ENCODE results near the gene WBP1. TPM values are rescaled to one million over a fixed set of nuclear protein-coding genes. Genes with fewer than 3 reads are reported as not detected.
"Not testable (repeated sequence)": the region's sequence is repeated elsewhere in the genome, so short reads cannot be mapped to it uniquely, and the experiment has no call there.

WBP1 gene
- total and polyA plus RNA-seq, 4 donors: 38.1 to 149 (median 57.9) TPM

GRCh38 chr2:74482801-74483674, 24.8 kb downstream of the WBP1 start, which contains the start of the genes CCDC142 and TTC31:
CCDC142 (minus strand) TSS chr2:74482998; CDS start chr2:74482837, 161 bp downstream.
TTC31 (plus strand) TSS chr2:74483081; CDS start chr2:74483096, 15 bp downstream.
- intact Hi-C loops (cut with DNase I): loop anchor here (1.0 to 2.0 kb wide), 4 partner anchors 28 to 105 kb away; partner anchors contain the start of genes INO80B (in 2 of the 2), AUP1 (in 1 of the 2) and HTRA2 (in 1 of the 2)
- Histone ChIP-seq H3K4me1 (ENCODE audit: control insufficient read depth in 1 of 2, insufficient read depth in 2 of 2, low read length in 2 of 2) (peaks cover 0 to 3% of the 10 kb centered on the region in 2 donors), H3K27me3 (ENCODE audit: control insufficient read depth in 1 of 2, insufficient read depth in 2 of 2, low read length in 1 of 2) (no peaks in the 10 kb centered on the region), H3K36me3 (ENCODE audit: control insufficient read depth in 1 of 2, insufficient read depth in 2 of 2, low read length in 1 of 2) (no peaks in the 10 kb centered on the region), H3K27ac (ENCODE audit: low read depth in 1 of 2, low read length in 2 of 2) (peak within 1 kb of the TSS in 1 of 2 donors; percentile 53), H3K4me3 (ENCODE audit: low read length in 2 of 2) (peak within 1 kb of the TSS; percentile 50 to 62), H3K9me3 (ENCODE audit: control insufficient read depth, low read length) (no peaks in the 10 kb centered on the region)
- ATAC-seq (ENCODE audit: low FRiP score) (peak; percentile 99), DNase-seq (peak; percentile 97 to 98)
- WGBS, 2 donors: 0 to 1% methylated on average over 50 of the region's 50 CpGs

DNA sequence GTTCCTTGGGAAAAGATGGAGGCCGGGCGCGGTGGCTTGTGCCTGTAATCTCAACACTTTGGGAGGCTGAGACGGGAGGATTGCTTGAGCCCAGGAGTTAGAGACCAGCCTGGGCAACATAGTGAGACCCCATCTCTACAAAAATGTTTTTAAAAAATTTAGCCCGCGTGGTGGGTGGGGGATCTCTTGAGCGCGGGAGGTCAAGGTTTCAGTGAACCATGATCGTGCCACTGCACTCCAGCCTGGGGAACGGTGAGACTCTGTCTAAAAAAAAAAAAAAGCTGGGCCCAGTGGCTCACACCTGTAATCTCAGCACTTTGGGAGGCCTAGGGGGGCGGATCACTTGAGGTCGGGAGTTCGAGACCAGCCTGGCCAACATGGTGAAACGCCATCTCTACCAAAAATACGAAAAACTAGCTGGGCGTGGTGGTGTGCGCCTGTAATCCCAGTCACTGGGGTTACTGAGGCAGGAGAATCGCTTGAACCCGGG, 25.5 kb downstream of the WBP1 start:
- H3K4me1 ChIP-seq (ENCODE audit: control insufficient read depth in 1 of 2, insufficient read depth in 2 of 2, low read length in 2 of 2); H3K27me3 ChIP-seq (ENCODE audit: control insufficient read depth in 1 of 2, insufficient read depth in 2 of 2, low read length in 1 of 2); H3K9me3 ChIP-seq (ENCODE audit: control insufficient read depth, low read length); ATAC-seq (ENCODE audit: low FRiP score); H3K27ac ChIP-seq (ENCODE audit: low read depth in 1 of 2, low read length in 2 of 2); H3K36me3 ChIP-seq (ENCODE audit: control insufficient read depth in 1 of 2, insufficient read depth in 2 of 2, low read length in 1 of 2): not testable (repeated sequence)
- H3K4me3 ChIP-seq (ENCODE audit: low read length in 2 of 2): peak overlapping the region; percentile 7 to 50
- DNase-seq: peak in 1 of 2 donors; percentile 37
- 69 to 76% methylated on average over 19 of the region's 19 CpGs for WGBS, 2 donors
- intact Hi-C loops (cut with DNase I): loop anchor here (1.0 to 2.0 kb wide), 4 partner anchors 29 to 105 kb away; partner anchors contain the start of genes INO80B (in 2 of the 2), AUP1 (in 1 of the 2) and HTRA2 (in 1 of the 2)

DNA sequence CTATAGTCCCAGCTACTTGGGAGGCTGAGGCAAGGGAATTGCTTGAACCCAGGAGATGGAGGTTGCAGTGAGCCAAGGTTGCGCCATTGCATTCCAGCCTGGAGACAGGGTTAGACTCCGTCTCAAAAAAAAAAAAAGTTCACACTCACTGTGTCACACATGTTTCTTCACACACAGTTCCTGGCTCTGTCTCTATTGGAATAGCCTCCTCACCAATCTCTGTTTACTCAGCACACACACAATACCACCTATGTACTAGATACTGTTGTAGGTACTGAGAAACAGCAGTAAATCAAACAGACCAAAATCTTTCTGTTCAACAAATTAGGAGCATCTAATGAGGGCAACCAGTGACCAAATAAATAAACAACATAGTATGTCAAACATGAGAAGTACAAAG, 27.9 kb downstream of the WBP1 start:
- intact Hi-C loops (cut with DNase I): no loop called here
- H3K27me3 ChIP-seq (ENCODE audit: control insufficient read depth in 1 of 2, insufficient read depth in 2 of 2, low read length in 1 of 2): no peaks in the 10 kb centered on the region
- no peak overlapping the region for H3K4me3 ChIP-seq (ENCODE audit: low read length in 2 of 2)
- H3K36me3 ChIP-seq (ENCODE audit: control insufficient read depth in 1 of 2, insufficient read depth in 2 of 2, low read length in 1 of 2): peaks cover 0 to 8% of the 10 kb centered on the region in 2 donors
- ATAC-seq (ENCODE audit: low FRiP score): no peak
- peak in 1 of 2 donors; percentile 19 for DNase-seq
- no peak overlapping the region for H3K27ac ChIP-seq (ENCODE audit: low read depth in 1 of 2, low read length in 2 of 2)
- no peaks in the 10 kb centered on the region for H3K9me3 ChIP-seq (ENCODE audit: control insufficient read depth, low read length)
- WGBS, 2 donors: 92 to 96% methylated on average over 2 of the region's 2 CpGs
- peaks cover 0 to 3% of the 10 kb centered on the region in 2 donors for H3K4me1 ChIP-seq (ENCODE audit: control insufficient read depth in 1 of 2, insufficient read depth in 2 of 2, low read length in 2 of 2)

- H3K4me1 ChIP-seq (ENCODE audit: control insufficient read depth in 1 of 2, insufficient read depth in 2 of 2, low read length in 2 of 2): no peaks in the 10 kb centered on the region
- DNase-seq (peak in 1 of 2 donors; percentile 6), ATAC-seq (ENCODE audit: low FRiP score) (no peak)
- H3K4me3 ChIP-seq (ENCODE audit: low read length in 2 of 2): no peak overlapping the region
- WGBS, 2 donors: 89 to 90% methylated on average over 9 of the region's 9 CpGs
- H3K36me3 ChIP-seq (ENCODE audit: control insufficient read depth in 1 of 2, insufficient read depth in 2 of 2, low read length in 1 of 2): peaks cover 0 to 13% of the 10 kb centered on the region in 2 donors
- intact Hi-C loops (cut with DNase I): no loop called here
- no peaks in the 10 kb centered on the region for H3K27me3 ChIP-seq (ENCODE audit: control insufficient read depth in 1 of 2, insufficient read depth in 2 of 2, low read length in 1 of 2)
- H3K27ac ChIP-seq (ENCODE audit: low read depth in 1 of 2, low read length in 2 of 2): no peak overlapping the region
- H3K9me3 ChIP-seq (ENCODE audit: control insufficient read depth, low read length): no peaks in the 10 kb centered on the region
These were observed 30.6 kb downstream of the WBP1 start for GRCh38 chr2:74488643-74489481.

DNA sequence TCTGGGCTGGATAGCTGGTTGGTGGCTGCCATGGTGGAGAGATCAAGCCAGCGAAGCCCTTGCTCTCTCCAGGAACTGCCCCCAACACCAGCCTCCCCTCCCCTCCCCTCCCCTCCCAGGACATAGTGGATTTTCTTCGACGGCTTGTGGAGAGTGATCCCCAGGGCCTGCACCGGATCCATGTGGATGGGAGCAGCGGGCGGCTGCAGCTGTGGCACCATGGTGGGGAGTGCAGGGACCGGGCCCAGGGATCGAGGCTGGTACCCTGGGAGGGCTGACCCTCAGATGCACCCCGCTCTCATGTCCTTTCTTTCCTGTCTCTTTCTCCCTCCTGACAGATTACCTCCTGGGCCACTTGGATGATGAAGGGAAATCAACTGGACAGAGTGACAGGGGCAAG, 31.7 kb downstream of the WBP1 start:
- no peak for ATAC-seq (ENCODE audit: low FRiP score)
- Histone ChIP-seq H3K36me3 (ENCODE audit: control insufficient read depth in 1 of 2, insufficient read depth in 2 of 2, low read length in 1 of 2) (peaks cover 0 to 13% of the 10 kb centered on the region in 2 donors), H3K4me1 (ENCODE audit: control insufficient read depth in 1 of 2, insufficient read depth in 2 of 2, low read length in 2 of 2) (no peaks in the 10 kb centered on the region), H3K27ac (ENCODE audit: low read depth in 1 of 2, low read length in 2 of 2) (no peak overlapping the region), H3K27me3 (ENCODE audit: control insufficient read depth in 1 of 2, insufficient read depth in 2 of 2, low read length in 1 of 2) (no peaks in the 10 kb centered on the region), H3K9me3 (ENCODE audit: control insufficient read depth, low read length) (no peaks in the 10 kb centered on the region), H3K4me3 (ENCODE audit: low read length in 2 of 2) (no peak overlapping the region)
- intact Hi-C loops (cut with DNase I): no loop called here
- peak in 1 of 2 donors; percentile 11 for DNase-seq
- WGBS, 2 donors: 94 to 96% methylated on average over 9 of the region's 9 CpGs

DNA sequence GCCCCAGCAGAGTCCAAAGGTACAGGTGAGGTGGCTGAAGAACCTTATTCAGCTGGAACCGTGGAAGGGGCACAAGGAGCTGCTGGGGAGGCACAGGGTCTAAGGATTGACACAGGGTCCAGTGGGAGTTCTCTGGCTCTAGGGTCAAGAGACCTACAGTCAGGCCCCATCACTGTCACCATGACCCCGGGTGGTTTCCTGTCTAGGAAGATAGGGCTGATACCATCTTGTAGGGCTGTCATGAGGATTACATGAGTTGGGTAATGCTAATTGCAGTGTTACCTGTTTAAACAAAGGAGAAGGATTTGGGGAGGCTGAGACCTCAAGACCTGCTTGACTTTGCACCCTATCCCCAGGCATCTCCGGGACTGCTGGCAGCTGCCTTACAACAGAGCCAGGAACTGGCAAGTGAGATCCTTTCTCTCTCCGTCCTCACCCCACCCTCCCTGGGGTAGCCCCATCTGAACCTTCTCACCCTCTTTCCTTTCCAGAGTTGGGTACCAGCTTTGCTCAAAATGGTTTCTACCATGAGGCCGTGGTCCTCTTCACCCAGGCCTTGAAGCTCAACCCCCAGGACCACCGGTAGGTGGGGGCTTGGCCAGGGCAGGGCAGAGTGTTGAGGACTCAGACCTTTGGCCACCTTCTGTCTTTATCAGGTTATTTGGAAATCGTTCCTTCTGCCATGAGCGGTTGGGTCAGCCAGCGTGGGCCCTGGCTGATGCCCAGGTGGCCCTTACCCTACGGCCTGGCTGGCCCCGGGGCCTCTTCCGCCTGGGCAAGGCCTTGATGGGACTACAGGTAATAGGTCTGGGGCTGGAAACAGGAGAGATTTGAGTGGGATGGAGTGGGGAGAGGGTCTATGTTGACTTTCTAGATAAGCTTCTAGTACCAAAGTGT, 33.7 kb downstream of the WBP1 start:
- Histone ChIP-seq H3K9me3 (ENCODE audit: control insufficient read depth, low read length) (no peaks in the 10 kb centered on the region), H3K27ac (ENCODE audit: low read depth in 1 of 2, low read length in 2 of 2) (no peak overlapping the region), H3K4me1 (ENCODE audit: control insufficient read depth in 1 of 2, insufficient read depth in 2 of 2, low read length in 2 of 2) (no peaks in the 10 kb centered on the region), H3K36me3 (ENCODE audit: control insufficient read depth in 1 of 2, insufficient read depth in 2 of 2, low read length in 1 of 2) (peaks cover 0 to 13% of the 10 kb centered on the region in 2 donors), H3K4me3 (ENCODE audit: low read length in 2 of 2) (no peak overlapping the region), H3K27me3 (ENCODE audit: control insufficient read depth in 1 of 2, insufficient read depth in 2 of 2, low read length in 1 of 2) (no peaks in the 10 kb centered on the region)
- DNase-seq (peak in 1 of 2 donors; percentile 20), ATAC-seq (ENCODE audit: low FRiP score) (no peak)
- 91 to 98% methylated on average over 12 of the region's 12 CpGs for WGBS, 2 donors
- intact Hi-C loops (cut with DNase I): no loop called here

DNA sequence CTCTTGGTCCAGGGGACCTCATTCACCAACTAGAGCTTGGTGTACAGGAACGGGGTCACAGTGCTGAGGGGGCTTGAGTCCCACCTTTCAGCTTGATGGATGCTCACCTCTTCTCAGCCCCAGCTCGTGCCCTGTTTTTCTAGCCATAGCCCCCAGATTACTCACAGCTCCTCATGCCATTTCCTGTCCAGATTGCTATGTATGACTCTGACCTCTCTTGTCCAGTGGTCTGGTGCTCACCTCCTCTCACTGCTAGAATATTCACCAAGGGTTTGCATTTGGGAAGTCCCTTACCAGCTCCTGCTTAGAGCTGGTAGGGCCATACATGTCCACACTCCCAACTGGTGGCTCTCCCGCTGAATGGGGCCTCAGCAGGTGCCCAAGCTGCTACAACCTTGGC, 35.3 kb downstream of the WBP1 start:
- WGBS, 2 donors: 82 to 87% methylated on average over 3 of the region's 3 CpGs
- H3K27me3 ChIP-seq (ENCODE audit: control insufficient read depth in 1 of 2, insufficient read depth in 2 of 2, low read length in 1 of 2): no peaks in the 10 kb centered on the region
- H3K27ac ChIP-seq (ENCODE audit: low read depth in 1 of 2, low read length in 2 of 2): no peak overlapping the region
- DNase-seq: no peak
- H3K9me3 ChIP-seq (ENCODE audit: control insufficient read depth, low read length): no peaks in the 10 kb centered on the region
- no peaks in the 10 kb centered on the region for H3K4me1 ChIP-seq (ENCODE audit: control insufficient read depth in 1 of 2, insufficient read depth in 2 of 2, low read length in 2 of 2)
- intact Hi-C loops (cut with DNase I): no loop called here
- peaks cover 0 to 13% of the 10 kb centered on the region in 2 donors for H3K36me3 ChIP-seq (ENCODE audit: control insufficient read depth in 1 of 2, insufficient read depth in 2 of 2, low read length in 1 of 2)
- ATAC-seq (ENCODE audit: low FRiP score): no peak
- no peak overlapping the region for H3K4me3 ChIP-seq (ENCODE audit: low read length in 2 of 2)

All from aorta (tissue), 5 donors.